Fibroblast of pulmonary artery (primary cell): ENCODE measurements around the gene CEP85L.

Experiments used
- DNase-seq: peaks from one replicate; pipeline ENCODE4 v3.0.0-alpha.2; 2010; ENCODE audit warnings: low read depth
- H3K4me3 ChIP-seq: replicated peaks from 2 replicates; pipeline ENCODE4 v1.5.1; 2011; ENCODE audit warnings: low read depth, mild to moderate bottlenecking, control low read depth, low read length, moderate library complexity
- CTCF ChIP-seq: IDR thresholded peaks from 2 replicates; pipeline ENCODE4 v1.5.1; 2011; ENCODE audit warnings: mild to moderate bottlenecking, control low read depth, low read length, inconsistent platforms; ENCODE audit errors: missing control alignments

CEP85L gene

GRCh38 chr6:118627724-118628123, 23.7 kb downstream of the CEP85L start:
- no peak for DNase-seq
- H3K4me3 ChIP-seq: no peak overlapping the region
- no peak for TF ChIP-seq CTCF

- TF ChIP-seq CTCF: no peak
- no peak for DNase-seq
- H3K4me3 ChIP-seq: no peak overlapping the region
These were observed 25.6 kb downstream of the CEP85L start for GRCh38 chr6:118625833-118626232.

- H3K4me3 ChIP-seq: no peak overlapping the region
- no peak for DNase-seq
- no peak for TF ChIP-seq CTCF
These were observed 29.5 kb downstream of the CEP85L start for GRCh38 chr6:118621799-118622470.

GRCh38 chr6:118620202-118620601, 31.2 kb downstream of the CEP85L start:
- TF ChIP-seq CTCF: no peak
- H3K4me3 ChIP-seq: no peak overlapping the region
- no peak for DNase-seq

- peak; percentile 96 for TF ChIP-seq CTCF
- H3K4me3 ChIP-seq: no peak overlapping the region
- peak; percentile 53 for DNase-seq
These were observed 32.6 kb downstream of the CEP85L start for GRCh38 chr6:118618676-118619377.

GRCh38 chr6:118617417-118617816, 34.0 kb downstream of the CEP85L start:
- DNase-seq: no peak
- no peak overlapping the region for H3K4me3 ChIP-seq
- no peak for TF ChIP-seq CTCF
